SK-N-SH treated with all-trans-retinoic acid at 6 μM for 48 hours (cell line): ENCODE data around the gene NUDT4.

Source experiments
- CSDC2 ChIP-seq: fragments of 250-450 bp; sonication (Bioruptor Pico); IDR thresholded peaks from 2 replicates; pipeline ENCODE4 v1.5.0; 2020; ENCODE audit warnings: mild to moderate bottlenecking, moderate library complexity
- ESRRG ChIP-seq: fragments of 250-450 bp; sonication (Bioruptor Pico); IDR thresholded peaks from 2 replicates; pipeline ENCODE4 v1.6.1; 2021; ENCODE audit warnings: mild to moderate bottlenecking
- GLIS3 ChIP-seq: fragments of 250-450 bp; sonication (Bioruptor Pico); IDR thresholded peaks from 2 replicates; pipeline ENCODE4 v1.5.0; 2020; ENCODE audit warnings: mild to moderate bottlenecking, moderate library complexity
- OSR1 ChIP-seq: fragments of 250-450 bp; sonication (Bioruptor Pico); IDR thresholded peaks from 2 replicates; pipeline ENCODE4 v1.8.0; 2022; ENCODE audit warnings: moderate library complexity, mild to moderate bottlenecking, inconsistent platforms
- PATZ1 ChIP-seq: fragments of 250-450 bp; sonication (Bioruptor Pico); IDR thresholded peaks from 2 replicates; pipeline ENCODE4 v1.8.0; 2020; ENCODE audit warnings: mild to moderate bottlenecking, moderate library complexity, borderline replicate concordance
- ZFP30 ChIP-seq: fragments of 450-650 bp; formaldehyde crosslinking; IDR thresholded peaks from 2 replicates; pipeline ENCODE4 v1.5.0; 2022; ENCODE audit warnings: mild to moderate bottlenecking, moderate library complexity

GRCh38 chr12:93427779-93428564 is 50.2 kb downstream of the NUDT4 start:
- TF ChIP-seq CSDC2 (CRISPR knock-in tag): no peak
- no peak for TF ChIP-seq GLIS3
- no peak for TF ChIP-seq OSR1 (CRISPR knock-in tag)
- no peak for TF ChIP-seq PATZ1 (CRISPR knock-in tag)
- no peak for TF ChIP-seq ZFP30 (CRISPR knock-in tag)
- TF ChIP-seq ESRRG (CRISPR knock-in tag): no peak
